KMS-11 (cell line): ENCODE data around the gene LRRC8A.
"Not testable (repeated sequence)": the region's sequence is repeated elsewhere in the genome, so short reads cannot be mapped to it uniquely, and the experiment has no call there.

ENCODE experiments used
- H2AFZ ChIP-seq: fragments of 200-600 bp; sonication (generic); 2 replicates; pipeline ENCODE4 v1.6.1; 2016; ENCODE audit warnings: antibody characterized with exemption, mixed run types, low read depth
- H3K27ac ChIP-seq: fragments of 200-600 bp; sonication (generic); 2 replicates; pipeline ENCODE4 v1.6.1; 2016; ENCODE audit warnings: mild to moderate bottlenecking, mixed run types
- H3K27me3 ChIP-seq: fragments of 200-600 bp; sonication (generic); 2 replicates; pipeline ENCODE4 v1.6.1; 2017; ENCODE audit warnings: mild to moderate bottlenecking, low read depth, mixed run types, moderate library complexity; ENCODE audit not compliant: insufficient read depth
- H3K36me3 ChIP-seq: fragments of 200-600 bp; sonication (generic); 2 replicates; pipeline ENCODE4 v1.6.1; 2017; ENCODE audit warnings: mild to moderate bottlenecking, mixed run types; ENCODE audit not compliant: insufficient read depth
- H3K4me1 ChIP-seq: fragments of 200-600 bp; sonication (generic); 2 replicates; pipeline ENCODE4 v1.6.1; 2016; ENCODE audit warnings: mild to moderate bottlenecking, low read depth, mixed run types; ENCODE audit not compliant: poor library complexity, severe bottlenecking
- H3K4me2 ChIP-seq: fragments of 200-600 bp; sonication (generic); 2 replicates; pipeline ENCODE4 v1.7.0; 2016; ENCODE audit warnings: mild to moderate bottlenecking, mixed run types
- H3K4me3 ChIP-seq: fragments of 200-600 bp; sonication (generic); IDR thresholded peaks from 2 replicates; pipeline ENCODE4 v1.6.1; 2017; ENCODE audit warnings: low read depth, low read length, mixed read lengths; ENCODE audit not compliant: insufficient read depth
- H3K79me2 ChIP-seq: fragments of 200-600 bp; sonication (generic); 2 replicates; pipeline ENCODE4 v1.6.1; 2016; ENCODE audit warnings: low read depth, mixed run types; ENCODE audit not compliant: insufficient read depth
- H3K9ac ChIP-seq: fragments of 200-600 bp; sonication (generic); 2 replicates; pipeline ENCODE4 v1.6.1; 2016; ENCODE audit warnings: mild to moderate bottlenecking, mixed run types
- H4K20me1 ChIP-seq: fragments of 200-600 bp; sonication (generic); 2 replicates; pipeline ENCODE4 v1.6.1; 2016; ENCODE audit warnings: mild to moderate bottlenecking, mixed run types; ENCODE audit not compliant: insufficient read depth
- TF ChIP-seq, protein P1 (sequence below): fragments of 200-600 bp; sonication (generic); conservative IDR thresholded peaks from 2 replicates; pipeline ENCODE4 v1.6.1; 2017; ENCODE audit warnings: low read depth, mild to moderate bottlenecking, antibody characterized with exemption, low read length, moderate library complexity, mixed read lengths

The LRRC8A gene

GRCh38 chr9:128846680-128847030 is 35.3 kb upstream of the LRRC8A start:
- TF ChIP-seq, protein P1, sequence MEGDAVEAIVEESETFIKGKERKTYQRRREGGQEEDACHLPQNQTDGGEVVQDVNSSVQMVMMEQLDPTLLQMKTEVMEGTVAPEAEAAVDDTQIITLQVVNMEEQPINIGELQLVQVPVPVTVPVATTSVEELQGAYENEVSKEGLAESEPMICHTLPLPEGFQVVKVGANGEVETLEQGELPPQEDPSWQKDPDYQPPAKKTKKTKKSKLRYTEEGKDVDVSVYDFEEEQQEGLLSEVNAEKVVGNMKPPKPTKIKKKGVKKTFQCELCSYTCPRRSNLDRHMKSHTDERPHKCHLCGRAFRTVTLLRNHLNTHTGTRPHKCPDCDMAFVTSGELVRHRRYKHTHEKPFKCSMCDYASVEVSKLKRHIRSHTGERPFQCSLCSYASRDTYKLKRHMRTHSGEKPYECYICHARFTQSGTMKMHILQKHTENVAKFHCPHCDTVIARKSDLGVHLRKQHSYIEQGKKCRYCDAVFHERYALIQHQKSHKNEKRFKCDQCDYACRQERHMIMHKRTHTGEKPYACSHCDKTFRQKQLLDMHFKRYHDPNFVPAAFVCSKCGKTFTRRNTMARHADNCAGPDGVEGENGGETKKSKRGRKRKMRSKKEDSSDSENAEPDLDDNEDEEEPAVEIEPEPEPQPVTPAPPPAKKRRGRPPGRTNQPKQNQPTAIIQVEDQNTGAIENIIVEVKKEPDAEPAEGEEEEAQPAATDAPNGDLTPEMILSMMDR: no peak
- H3K27me3 ChIP-seq: no peaks in the 10 kb centered on the region
- H3K4me2 ChIP-seq: no peak overlapping the region
- no peaks in the 10 kb centered on the region for H3K4me1 ChIP-seq
- H4K20me1 ChIP-seq: no peaks in the 10 kb centered on the region
- H3K9ac ChIP-seq: no peak overlapping the region
- H2AFZ ChIP-seq: no peak overlapping the region
- H3K27ac ChIP-seq: no peak overlapping the region
- H3K36me3 ChIP-seq: no peaks in the 10 kb centered on the region
- no peaks in the 10 kb centered on the region for H3K79me2 ChIP-seq
- no peak overlapping the region for H3K4me3 ChIP-seq

- H3K27me3 ChIP-seq: no peaks in the 10 kb centered on the region
- TF ChIP-seq, protein P1: no peak
- no peaks in the 10 kb centered on the region for H3K4me1 ChIP-seq
- H3K4me3 ChIP-seq: no peak overlapping the region
- no peaks in the 10 kb centered on the region for H3K79me2 ChIP-seq
- H3K9ac ChIP-seq: no peak overlapping the region
- H3K4me2 ChIP-seq: no peak overlapping the region
- H3K27ac ChIP-seq: no peak overlapping the region
- H2AFZ ChIP-seq: no peak overlapping the region
- no peaks in the 10 kb centered on the region for H4K20me1 ChIP-seq
- no peaks in the 10 kb centered on the region for H3K36me3 ChIP-seq
These were observed 34.1 kb upstream of the LRRC8A start for GRCh38 chr9:128847803-128848202.

- not testable (repeated sequence) for H3K36me3 ChIP-seq, H3K27me3 ChIP-seq, H3K9ac ChIP-seq, H2AFZ ChIP-seq, H3K4me3 ChIP-seq, H3K4me1 ChIP-seq, H3K4me2 ChIP-seq, H3K79me2 ChIP-seq, H3K27ac ChIP-seq, H4K20me1 ChIP-seq
These were observed 30.9 kb upstream of the LRRC8A start for GRCh38 chr9:128851024-128851423.

DNA sequence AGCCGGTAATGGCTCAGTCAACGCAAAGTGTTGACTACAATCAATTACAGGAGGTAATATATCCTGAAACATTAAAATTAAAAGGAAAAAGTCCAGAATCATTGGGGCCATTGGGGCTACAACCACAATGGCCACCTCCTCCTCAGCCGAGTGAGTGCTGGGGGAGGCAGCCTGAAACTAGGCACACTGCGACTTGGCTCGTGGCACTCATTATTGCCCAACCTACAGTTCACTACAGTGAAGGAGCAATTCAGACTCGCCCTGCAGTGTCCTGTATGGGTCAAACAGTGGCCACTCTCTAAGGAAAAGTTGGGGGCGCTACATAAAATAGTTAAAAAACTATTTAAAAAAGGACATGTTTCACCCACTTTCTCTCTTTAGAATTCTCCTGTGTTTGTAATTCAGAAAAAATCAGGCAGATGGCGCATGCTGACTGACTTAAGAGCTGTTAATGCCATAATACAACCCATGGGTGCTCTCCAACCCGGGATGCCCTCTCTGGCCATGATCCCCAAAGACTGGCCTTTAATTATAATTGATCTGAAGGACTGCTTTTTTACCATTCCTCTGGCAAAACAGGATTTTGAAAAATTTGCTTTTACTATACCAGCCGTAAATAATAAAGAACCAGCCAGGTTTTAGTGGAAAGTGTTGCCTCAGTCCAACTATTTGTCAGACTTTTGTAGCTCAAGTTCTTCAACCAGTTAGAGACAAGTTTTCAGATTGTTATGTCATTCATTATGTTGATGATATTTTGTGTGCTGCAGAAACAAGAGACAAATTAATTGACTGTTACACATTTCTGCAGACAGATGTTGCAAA is 29.9 kb upstream of the LRRC8A start:
- not testable (repeated sequence) for H4K20me1 ChIP-seq, H3K9ac ChIP-seq, H3K4me3 ChIP-seq, H3K4me1 ChIP-seq, H3K27me3 ChIP-seq, H3K79me2 ChIP-seq, H3K36me3 ChIP-seq, H2AFZ ChIP-seq, H3K4me2 ChIP-seq, H3K27ac ChIP-seq
- TF ChIP-seq, protein P1: peak; percentile 54

DNA sequence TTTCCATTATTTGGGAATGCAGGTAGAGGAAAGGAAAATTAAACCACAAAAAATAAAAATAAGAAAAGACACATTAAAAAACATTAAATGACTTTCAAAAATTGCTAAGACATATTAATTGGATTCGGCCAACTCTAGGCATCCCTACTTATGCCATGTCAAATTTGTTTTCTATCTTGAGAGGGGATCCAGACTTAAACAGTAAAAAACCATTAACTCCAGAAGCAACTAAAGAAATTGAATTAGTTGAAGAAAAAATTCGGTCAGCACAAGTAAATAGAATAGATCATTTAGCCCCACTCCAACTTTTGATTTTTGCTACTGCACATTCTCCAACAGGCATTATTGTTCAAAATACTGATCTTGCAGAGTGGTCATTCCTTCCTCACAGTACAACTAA is 29.3 kb upstream of the LRRC8A start:
- H3K36me3 ChIP-seq, H2AFZ ChIP-seq, H3K4me1 ChIP-seq, H3K79me2 ChIP-seq, H3K4me3 ChIP-seq, H3K4me2 ChIP-seq, H3K27me3 ChIP-seq, H3K9ac ChIP-seq, H4K20me1 ChIP-seq, H3K27ac ChIP-seq: not testable (repeated sequence)

DNA sequence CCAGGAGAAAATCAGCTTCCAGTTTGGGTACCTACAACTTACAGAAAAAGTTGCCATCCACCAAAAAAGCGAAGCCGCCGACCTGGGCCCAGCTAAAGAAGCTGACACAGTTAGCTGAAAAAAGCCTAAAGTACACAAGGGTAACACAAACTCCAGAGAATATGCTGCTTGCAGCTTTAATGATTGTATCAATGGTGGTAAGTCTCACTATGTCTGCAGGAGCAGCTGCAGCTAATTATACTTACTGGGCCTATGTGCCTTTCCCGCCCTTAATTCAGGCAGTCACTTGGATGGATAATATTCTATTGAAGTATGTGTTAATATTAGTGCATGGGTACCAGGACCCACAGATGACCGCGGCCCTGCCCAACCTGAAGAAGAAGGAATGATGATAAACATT is 27.5 kb upstream of the LRRC8A start:
- not testable (repeated sequence) for H3K9ac ChIP-seq, H3K36me3 ChIP-seq, H3K27ac ChIP-seq

DNA sequence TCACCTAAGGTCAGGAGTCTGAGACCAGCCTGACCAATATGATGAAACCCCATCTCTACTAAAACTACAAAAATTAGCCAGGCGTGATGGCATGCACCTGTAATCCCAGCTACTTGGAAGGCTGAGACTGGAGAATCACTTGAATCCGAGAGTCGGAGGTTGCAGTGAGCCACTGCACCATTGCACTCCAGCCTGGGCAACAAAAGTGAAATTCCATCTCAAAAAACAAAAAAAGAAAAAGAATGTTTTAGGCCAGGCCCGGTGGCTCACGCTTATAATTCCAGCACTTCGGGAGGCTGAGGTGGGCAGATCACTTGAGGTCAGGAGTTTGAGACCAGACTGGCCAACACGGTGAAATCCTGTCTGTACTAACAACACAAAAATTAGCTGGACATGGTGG is 23.5 kb upstream of the LRRC8A start:
- not testable (repeated sequence) for H3K27me3 ChIP-seq, H3K4me3 ChIP-seq, H3K9ac ChIP-seq, H3K4me2 ChIP-seq, H3K79me2 ChIP-seq, H2AFZ ChIP-seq, H3K36me3 ChIP-seq, H4K20me1 ChIP-seq, H3K27ac ChIP-seq, H3K4me1 ChIP-seq

More for the DNA sequence above, 27.5 kb upstream of the LRRC8A start:
- H3K27me3 ChIP-seq, H3K79me2 ChIP-seq, H4K20me1 ChIP-seq, H3K4me3 ChIP-seq, H3K4me1 ChIP-seq, H2AFZ ChIP-seq, H3K4me2 ChIP-seq: not testable (repeated sequence)
